Activated CD4-positive, alpha-beta memory T cell treated with anti-CD3 and anti-CD28 coated beads for 36 hours (primary cell): ENCODE measurements around the gene RBM17. TPM values are rescaled to one million over a fixed set of nuclear protein-coding genes. Genes with fewer than 3 reads are reported as not detected.
"Not testable (repeated sequence)": the region's sequence is repeated elsewhere in the genome, so short reads cannot be mapped to it uniquely, and the experiment has no call there.

Experiments
- CTCF ChIA-PET: fragments of 350-600 bp; sonication (Branson Sonifier 250); formaldehyde crosslinking; loops from one replicate; lab custom pipeline; 2021; ENCODE audit warnings: antibody characterized with exemption, inconsistent platforms; lab: Charles Lee
- POLR2A ChIA-PET: fragments of 350-600 bp; sonication (Branson Sonifier 250); formaldehyde crosslinking; loops from one replicate; lab custom pipeline; 2021; ENCODE audit warnings: antibody characterized with exemption; lab: Charles Lee
- DNase-seq: peaks from one replicate; pipeline ENCODE4 v3.0.0-alpha.2; 2020
- H3K27ac Mint-ChIP-seq: one replicate; pipeline ENCODE4 v1.8.0; 2021; ENCODE audit warnings: mixed read lengths
- H3K27me3 Mint-ChIP-seq: one replicate; pipeline ENCODE4 v1.8.0; 2021; ENCODE audit warnings: mixed read lengths
- H3K36me3 Mint-ChIP-seq: one replicate; pipeline ENCODE4 v1.8.0; 2021; ENCODE audit warnings: mixed read lengths
- H3K4me1 Mint-ChIP-seq: one replicate; pipeline ENCODE4 v1.8.0; 2021; ENCODE audit warnings: low read depth, mixed read lengths
- H3K4me3 Mint-ChIP-seq: one replicate; pipeline ENCODE4 v1.8.0; 2021; ENCODE audit warnings: mild to moderate bottlenecking, mixed read lengths
- H3K9me3 Mint-ChIP-seq: one replicate; pipeline ENCODE4 v1.8.0; 2021; ENCODE audit warnings: mixed read lengths
- intact Hi-C: fragments of 100-400 bp; cut with micrococcal nuclease; formaldehyde crosslinking; loops from one replicate; pipeline ENCODE4 v1.15.1; 2023
- total RNA-seq, 2 experiments: library from RNA; stranded (reverse); gene quantifications; one replicate each; pipeline ENCODE4 v1.2.3, GENCODE V29; 2021

Gene RBM17
- total RNA-seq, 2 experiments from 2014 or later = 151 to 155 TPM

DNA sequence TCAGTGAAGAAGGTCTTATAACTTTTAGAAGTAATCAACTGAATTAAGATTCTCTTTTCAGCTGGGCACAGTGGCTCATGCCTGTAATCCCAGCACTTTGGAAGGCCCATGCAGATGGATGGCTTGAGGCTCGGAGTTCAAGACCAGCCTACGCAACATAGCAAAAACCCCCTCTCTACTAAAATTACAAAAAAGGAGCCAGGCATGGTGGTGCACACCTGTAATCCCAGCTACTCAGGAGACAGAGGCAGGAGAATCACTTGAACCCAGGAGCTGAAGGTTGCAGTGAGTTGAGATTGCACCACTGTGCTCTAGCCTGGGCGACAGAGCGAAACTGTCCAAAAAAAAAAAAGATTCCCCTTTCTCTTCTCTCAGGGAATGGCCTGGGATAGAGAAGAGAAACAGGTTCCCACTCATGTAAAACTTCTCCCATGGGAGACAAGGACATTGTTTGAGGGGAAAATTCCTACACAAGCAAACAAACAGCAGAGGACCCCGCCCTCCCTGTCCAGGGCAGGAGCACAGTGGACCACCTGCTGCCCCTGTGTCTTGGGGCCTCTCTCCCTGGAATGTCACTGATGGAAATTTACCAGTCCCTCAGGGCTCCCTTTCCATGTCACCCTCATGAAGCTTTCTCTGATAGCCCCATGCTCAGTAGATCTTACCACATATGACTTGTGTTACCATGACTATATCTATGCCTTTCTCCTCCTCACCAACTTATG lies 32.3 kb upstream of the RBM17 start:
- peak overlapping the region; percentile 99 for H3K4me3 Mint-ChIP-seq
- peaks cover 70% of the 10 kb centered on the region for H3K4me1 Mint-ChIP-seq
- H3K27ac Mint-ChIP-seq = peak overlapping the region; percentile 99
- intact Hi-C loops = loop anchor here (10.0 kb wide), 4 partner anchors 372 to 1988 kb away; partner anchors contain the start of gene TASOR2
- ChIA-PET POLR2A (interaction anchor here (0.6 to 16.2 kb wide), 6 partner anchors 10 to 292 kb away, joined by 3 to 343 read pairs (median 16); no protein-coding TSS in a partner anchor), CTCF (interaction anchor here (0.6 to 13.1 kb wide), 4 partner anchors 14 to 50 kb away, joined by 3 to 167 read pairs (median 8); no protein-coding TSS in a partner anchor)
- DNase-seq = peak; percentile 11
- H3K9me3 Mint-ChIP-seq = no peaks in the 10 kb centered on the region
- no peaks in the 10 kb centered on the region for H3K27me3 Mint-ChIP-seq
- H3K36me3 Mint-ChIP-seq = peaks cover 91% of the 10 kb centered on the region

DNA sequence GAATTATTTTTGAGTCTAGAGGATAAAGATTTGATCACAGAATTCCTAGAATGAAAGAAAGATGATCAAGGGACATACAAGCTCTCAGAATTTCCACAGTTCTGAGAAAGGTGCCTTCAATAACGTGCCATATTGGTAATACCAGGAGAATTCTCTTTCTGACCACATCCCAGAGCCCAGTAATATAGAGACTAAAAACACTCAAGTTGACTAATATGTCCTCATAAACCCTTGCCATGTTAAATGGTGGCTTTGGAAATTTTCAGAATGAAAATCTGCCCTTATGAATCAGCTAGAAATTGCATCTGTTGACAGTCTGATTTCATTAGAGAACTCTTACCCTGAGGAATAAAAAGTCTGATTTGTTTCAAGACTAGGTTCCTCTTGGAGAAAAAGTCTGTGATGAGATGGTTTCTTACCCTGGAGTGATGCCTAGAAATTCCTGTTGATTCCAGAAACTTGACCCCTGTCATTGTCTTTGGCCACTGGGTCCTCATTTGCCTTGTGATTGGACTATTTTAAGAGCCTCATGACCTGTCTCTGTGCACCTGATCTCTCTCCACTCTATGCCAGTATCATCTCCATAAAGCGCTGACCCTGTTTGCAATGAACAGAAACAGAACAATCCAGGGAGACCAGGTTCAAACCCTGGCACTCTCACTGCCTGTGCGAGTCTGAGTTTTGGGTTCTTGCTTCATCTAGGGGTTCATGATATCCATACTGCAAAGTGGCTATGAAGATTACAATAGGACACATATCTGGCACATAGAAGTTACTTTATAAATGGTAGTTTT lies 30.0 kb upstream of the RBM17 start:
- Mint-ChIP-seq H3K27ac (peak overlapping the region; percentile 99), H3K4me1 (peaks cover 59% of the 10 kb centered on the region), H3K27me3 (no peaks in the 10 kb centered on the region), H3K36me3 (peaks cover 78% of the 10 kb centered on the region), H3K4me3 (peak overlapping the region; percentile 99), H3K9me3 (no peaks in the 10 kb centered on the region)
- intact Hi-C loops = loop anchor here (1.0 to 10.0 kb wide), 6 partner anchors 10 to 1986 kb away; partner anchors contain the start of gene TASOR2
- POLR2A ChIA-PET = interaction anchor here (1.2 to 16.2 kb wide), 8 partner anchors 10 to 78 kb away, joined by 3 to 343 read pairs (median 9); no protein-coding TSS in a partner anchor
- CTCF ChIA-PET = interaction anchor here (0.6 to 13.1 kb wide), 6 partner anchors 11 to 234 kb away, joined by 3 to 167 read pairs (median 4); no protein-coding TSS in a partner anchor
- DNase-seq = peak; percentile 52

DNA sequence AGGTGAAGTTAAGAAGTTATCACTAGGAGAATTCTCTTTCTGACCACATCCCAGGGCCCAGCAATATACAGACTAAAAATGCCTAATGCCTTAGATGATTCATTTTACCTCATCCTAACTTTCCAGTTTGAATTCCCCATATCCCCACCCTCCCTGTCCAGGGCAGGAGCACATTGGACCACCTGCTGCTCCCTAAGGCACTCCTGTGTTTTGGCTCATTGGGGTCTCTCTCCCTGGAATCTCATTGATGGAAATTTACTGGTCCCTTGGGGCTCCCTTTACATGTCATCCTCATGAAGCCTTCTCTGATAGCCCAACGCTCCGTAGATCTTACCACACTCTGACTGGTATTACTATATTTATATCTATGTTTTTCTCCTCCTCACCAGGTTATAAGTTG lies 29.3 kb upstream of the RBM17 start:
- Mint-ChIP-seq H3K36me3 (peaks cover 71% of the 10 kb centered on the region), H3K27ac (peak overlapping the region; percentile 99), H3K9me3 (no peaks in the 10 kb centered on the region), H3K27me3 (no peaks in the 10 kb centered on the region), H3K4me1 (peaks cover 59% of the 10 kb centered on the region), H3K4me3 (peak overlapping the region; percentile 99)
- ChIA-PET POLR2A (interaction anchor here (1.2 to 4.7 kb wide), 4 partner anchors 7 to 27 kb away, joined by 3 to 78 read pairs (median 74); no protein-coding TSS in a partner anchor), CTCF (no interaction called here)
- intact Hi-C loops = loop anchor here (2.0 to 10.0 kb wide), 5 partner anchors 15 to 1985 kb away; partner anchors contain the start of gene TASOR2
- DNase-seq = peak; percentile 8

DNA sequence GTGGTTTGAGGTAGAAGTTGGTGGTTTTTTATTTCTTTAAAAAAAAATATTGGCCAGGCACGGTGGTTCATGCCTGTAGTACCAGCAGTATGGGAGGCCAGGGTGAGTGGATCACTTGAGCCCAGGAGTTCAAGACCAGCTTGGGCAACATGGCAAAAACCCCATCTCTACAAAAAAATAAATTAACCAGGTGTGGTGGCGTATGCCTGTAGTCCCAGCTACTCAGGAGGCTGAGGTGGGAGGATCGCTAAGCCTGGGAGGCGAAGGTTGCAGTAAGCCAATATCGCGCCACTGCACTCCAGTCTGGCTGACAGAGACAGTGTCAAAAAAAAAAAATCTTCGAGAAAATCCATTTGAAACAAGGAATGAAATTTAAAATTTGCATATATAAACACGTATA lies 27.8 kb upstream of the RBM17 start:
- intact Hi-C loops = no loop called here
- ChIA-PET POLR2A (interaction anchor here (0.7 to 4.7 kb wide), 6 partner anchors 9 to 520 kb away, joined by 4 to 78 read pairs (median 38); no protein-coding TSS in a partner anchor), CTCF (interaction anchor here (0.6 to 3.9 kb wide), 4 partner anchors 10 to 47 kb away, joined by 3 to 27 read pairs (median 13); no protein-coding TSS in a partner anchor)
- peaks cover 64% of the 10 kb centered on the region for H3K36me3 Mint-ChIP-seq
- H3K4me3 Mint-ChIP-seq = peak overlapping the region; percentile 99
- DNase-seq = peak; percentile 46
- peak overlapping the region; percentile 99 for H3K27ac Mint-ChIP-seq
- peaks cover 3% of the 10 kb centered on the region for H3K9me3 Mint-ChIP-seq
- H3K27me3 Mint-ChIP-seq = no peaks in the 10 kb centered on the region
- H3K4me1 Mint-ChIP-seq = peaks cover 64% of the 10 kb centered on the region

DNA sequence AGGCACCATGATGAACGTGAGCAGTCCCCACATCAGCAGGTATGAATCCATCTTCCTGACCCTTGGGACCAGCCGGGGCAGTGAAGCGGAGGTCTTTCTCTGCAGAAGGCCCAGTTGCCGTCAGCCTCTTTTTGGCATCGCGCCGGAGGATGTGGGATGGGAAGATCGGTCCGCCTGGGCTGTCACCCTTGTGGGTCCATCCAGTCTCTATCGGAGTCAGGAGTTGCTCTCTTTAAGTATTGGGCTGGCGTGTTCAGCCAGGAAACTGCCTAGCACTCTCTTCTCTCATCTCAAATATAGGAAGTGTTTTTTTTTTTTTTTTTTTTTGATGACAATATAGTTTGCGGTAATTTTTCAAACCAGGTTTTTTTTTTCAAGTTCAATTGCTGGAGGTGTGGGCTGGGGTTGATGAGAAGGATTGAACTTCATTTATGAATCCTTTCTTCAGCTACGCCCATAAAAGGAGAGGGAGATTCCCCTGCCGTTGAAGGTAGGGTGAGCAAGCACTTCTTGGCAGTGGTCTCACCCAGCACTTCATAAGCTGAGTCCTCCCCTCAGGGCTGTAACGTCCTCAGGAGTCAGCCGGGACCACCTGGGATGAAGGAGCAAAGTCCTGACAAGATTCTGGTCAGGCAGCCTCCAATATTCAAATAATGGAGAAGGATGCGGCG lies 26.6 kb upstream of the RBM17 start, which contains the start of gene IL2RA:
IL2RA (minus strand) TSS at position 267 of the 671 bp plus-strand sequence; CDS start at position 51, 216 bp downstream.
- ChIA-PET POLR2A (interaction anchor here (0.6 to 4.7 kb wide), 13 partner anchors 10 to 141 kb away, joined by 3 to 78 read pairs (median 4); partner anchors contain the start of gene PFKFB3), CTCF (interaction anchor here (0.7 to 3.9 kb wide), 11 partner anchors 9 to 344 kb away, joined by 3 to 27 read pairs (median 5); no protein-coding TSS in a partner anchor)
- H3K9me3 Mint-ChIP-seq = peaks cover 3% of the 10 kb centered on the region
- H3K36me3 Mint-ChIP-seq = peaks cover 52% of the 10 kb centered on the region
- intact Hi-C loops = loop anchor here (1.0 kb wide), 3 partner anchors 8 to 21 kb away; no protein-coding TSS in a partner anchor
- DNase-seq = peak; percentile 86
- peak within 1 kb of the TSS; percentile 99 for H3K27ac Mint-ChIP-seq
- H3K4me1 Mint-ChIP-seq = peaks cover 62% of the 10 kb centered on the region
- H3K4me3 Mint-ChIP-seq = peak within 1 kb of the TSS; percentile 99
- peaks cover 2% of the 10 kb centered on the region for H3K27me3 Mint-ChIP-seq

DNA sequence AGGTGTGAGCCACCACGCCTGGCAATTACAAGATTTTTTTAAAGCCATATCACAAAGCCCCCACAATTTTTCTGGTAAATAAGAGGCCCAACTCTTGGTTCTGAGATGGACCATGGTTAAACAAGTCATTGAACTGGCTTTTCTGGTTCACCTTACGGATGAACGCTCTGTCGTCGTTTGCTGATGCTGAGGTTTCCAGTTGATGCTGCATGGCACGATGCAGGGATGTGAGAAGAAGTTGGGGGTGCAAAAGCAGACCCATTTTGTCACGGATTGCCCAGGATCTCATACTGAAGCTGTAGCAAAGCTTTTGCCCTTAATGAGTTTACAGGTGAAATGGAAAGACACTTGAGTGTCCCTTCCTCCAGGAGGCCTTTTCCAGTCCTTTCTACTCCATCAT lies 24.7 kb upstream of the RBM17 start:
- Mint-ChIP-seq H3K9me3 (peaks cover 3% of the 10 kb centered on the region), H3K4me3 (no peak overlapping the region), H3K4me1 (peaks cover 63% of the 10 kb centered on the region), H3K36me3 (peaks cover 33% of the 10 kb centered on the region), H3K27ac (peak overlapping the region; percentile 28), H3K27me3 (peaks cover 2% of the 10 kb centered on the region)
- intact Hi-C loops = no loop called here
- CTCF ChIA-PET = interaction anchor here (3.5 to 3.9 kb wide), 2 partner anchors 19 to 22 kb away, joined by 21 to 27 read pairs; no protein-coding TSS in a partner anchor
- peak; percentile 5 for DNase-seq
- POLR2A ChIA-PET = interaction anchor here (0.7 to 4.7 kb wide), 2 partner anchors 8 to 20 kb away, joined by 3 to 78 read pairs; no protein-coding TSS in a partner anchor

DNA sequence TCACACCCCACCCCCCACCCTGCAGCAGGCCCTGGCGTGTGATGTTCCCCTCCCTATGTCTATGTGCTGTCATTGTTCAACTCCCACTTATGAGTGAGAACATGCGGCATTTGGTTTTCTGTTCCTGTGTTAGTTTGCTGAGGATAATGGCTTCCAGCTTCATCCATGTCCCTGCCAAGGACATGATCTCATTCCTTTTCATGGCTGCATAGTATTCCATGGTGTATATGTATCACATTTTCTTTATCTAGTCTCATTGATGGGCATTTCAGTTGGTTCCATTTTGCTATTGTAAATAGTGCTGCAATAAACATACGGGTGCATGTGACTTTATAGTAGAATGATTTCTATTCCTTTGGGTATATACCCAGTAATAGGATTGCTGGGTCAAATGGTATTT lies 24.1 kb upstream of the RBM17 start:
- H3K4me3 Mint-ChIP-seq = peak overlapping the region; percentile 10
- POLR2A ChIA-PET, H3K9me3 Mint-ChIP-seq, CTCF ChIA-PET, H3K27me3 Mint-ChIP-seq: not testable (repeated sequence)
- peak; percentile 1 for DNase-seq
- intact Hi-C loops = loop anchor here (5.0 kb wide), 1 partner anchor 252 kb away; the partner anchor contains the start of gene GDI2
- peaks cover 67% of the 10 kb centered on the region for H3K4me1 Mint-ChIP-seq
- H3K36me3 Mint-ChIP-seq = peaks cover 27% of the 10 kb centered on the region
- peak overlapping the region; percentile 80 for H3K27ac Mint-ChIP-seq

DNA sequence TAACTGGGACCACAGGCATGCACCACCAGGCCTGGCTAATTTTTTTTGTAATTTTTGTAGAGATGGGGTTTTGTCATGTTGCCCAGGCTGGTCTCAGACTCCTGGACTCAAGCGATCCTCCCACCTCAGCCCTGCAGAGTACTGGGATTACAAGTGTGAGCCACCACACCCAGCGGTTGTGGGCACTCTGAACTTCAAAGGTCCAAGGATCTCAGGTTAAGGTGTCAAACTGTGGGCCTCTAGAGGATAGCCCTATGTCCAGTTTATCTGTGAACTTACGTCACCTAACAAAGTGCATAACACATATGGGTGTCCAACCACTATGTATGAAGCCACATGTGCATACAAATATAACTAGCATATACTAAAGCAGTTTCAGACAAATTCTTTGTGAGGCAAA lies 23.4 kb upstream of the RBM17 start:
- ChIA-PET CTCF (interaction anchor here (10.3 kb wide), 1 partner anchor 21 kb away, joined by 112 read pairs; no protein-coding TSS in a partner anchor), POLR2A (interaction anchor here (1.0 to 14.3 kb wide), 4 partner anchors 10 to 21 kb away, joined by 3 to 343 read pairs (median 82); no protein-coding TSS in a partner anchor)
- Mint-ChIP-seq H3K9me3 (peaks cover 3% of the 10 kb centered on the region), H3K27me3 (peaks cover 2% of the 10 kb centered on the region), H3K27ac (peak overlapping the region; percentile 80), H3K36me3 (peaks cover 20% of the 10 kb centered on the region), H3K4me3 (peak overlapping the region; percentile 10), H3K4me1 (peaks cover 71% of the 10 kb centered on the region)
- intact Hi-C loops = loop anchor here (5.0 kb wide), 1 partner anchor 253 kb away; the partner anchor contains the start of gene GDI2
- peak; percentile 50 for DNase-seq

DNA sequence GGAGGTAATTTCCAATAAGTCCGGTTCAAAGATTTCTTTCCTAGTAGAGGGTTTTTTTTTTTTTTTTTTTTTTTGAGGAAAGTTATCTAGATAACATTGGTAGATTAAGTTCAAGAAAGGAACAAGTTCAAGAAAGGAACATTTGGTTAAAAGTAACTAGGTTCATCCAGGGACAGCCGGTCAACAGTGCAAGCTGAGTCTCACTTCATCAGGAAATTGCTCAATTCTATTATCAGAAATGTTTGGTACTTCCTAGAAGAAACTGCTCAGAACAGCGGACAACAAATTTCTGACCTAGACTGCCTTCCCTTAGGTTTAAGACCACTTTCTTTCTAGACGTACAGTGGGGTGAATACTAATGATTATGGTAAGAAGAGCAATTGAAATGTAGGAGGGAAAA lies 23.0 kb upstream of the RBM17 start:
- H3K27ac Mint-ChIP-seq = peak overlapping the region; percentile 80
- POLR2A ChIA-PET = interaction anchor here (0.7 to 14.3 kb wide), 5 partner anchors 9 to 1192 kb away, joined by 3 to 343 read pairs (median 7); no protein-coding TSS in a partner anchor
- peaks cover 2% of the 10 kb centered on the region for H3K27me3 Mint-ChIP-seq
- intact Hi-C loops = loop anchor here (5.0 kb wide), 1 partner anchor 254 kb away; the partner anchor contains the start of gene GDI2
- H3K9me3 Mint-ChIP-seq = peaks cover 3% of the 10 kb centered on the region
- H3K4me3 Mint-ChIP-seq = peak overlapping the region; percentile 24
- CTCF ChIA-PET = interaction anchor here (1.3 to 10.3 kb wide), 2 partner anchors 17 to 21 kb away, joined by 11 to 112 read pairs; no protein-coding TSS in a partner anchor
- peaks cover 75% of the 10 kb centered on the region for H3K4me1 Mint-ChIP-seq
- H3K36me3 Mint-ChIP-seq = peaks cover 16% of the 10 kb centered on the region
- DNase-seq = peak; percentile 27

DNA sequence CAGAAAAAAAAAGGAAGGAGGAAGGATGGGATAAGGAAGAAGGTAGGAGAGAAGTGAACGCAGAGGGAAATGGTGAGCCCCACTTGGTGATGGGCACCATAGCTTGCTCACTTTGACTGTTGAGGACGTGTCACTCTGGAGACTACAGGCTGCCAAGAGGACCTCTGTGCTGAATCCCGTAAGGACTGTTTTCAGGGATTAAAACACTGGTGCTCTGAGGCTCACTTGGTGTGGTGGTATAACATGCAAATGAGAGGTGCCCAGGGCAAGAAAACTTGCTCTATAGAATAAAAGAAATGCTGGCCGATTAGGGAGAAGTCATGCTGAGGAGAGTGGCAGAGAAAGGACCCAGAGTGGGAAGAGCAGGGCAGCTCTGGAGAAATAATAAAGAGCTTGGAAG lies 21.4 kb upstream of the RBM17 start:
- peak; percentile 7 for DNase-seq
- H3K27me3 Mint-ChIP-seq = peaks cover 2% of the 10 kb centered on the region
- CTCF ChIA-PET = interaction anchor here (1.3 to 10.3 kb wide), 2 partner anchors 16 to 19 kb away, joined by 9 to 112 read pairs; no protein-coding TSS in a partner anchor
- peak overlapping the region; percentile 96 for H3K27ac Mint-ChIP-seq
- POLR2A ChIA-PET = interaction anchor here (0.9 to 14.3 kb wide), 3 partner anchors 16 to 19 kb away, joined by 4 to 343 read pairs (median 157); no protein-coding TSS in a partner anchor
- H3K36me3 Mint-ChIP-seq = peaks cover 3% of the 10 kb centered on the region
- H3K9me3 Mint-ChIP-seq = peaks cover 3% of the 10 kb centered on the region
- peaks cover 89% of the 10 kb centered on the region for H3K4me1 Mint-ChIP-seq
- H3K4me3 Mint-ChIP-seq = peak overlapping the region; percentile 10
- intact Hi-C loops = loop anchor here (5.0 kb wide), 1 partner anchor 255 kb away; the partner anchor contains the start of gene GDI2
